A549 (cell line): ENCODE data around the gene ATP10A. TPM values are rescaled to one million over a fixed set of nuclear protein-coding genes. Genes with fewer than 3 reads are reported as not detected.

ENCODE experiments used
- ATAC-seq, 2 experiments: fragments of 200-7000 bp in 1 of 2; fragments of >200 bp in 1 of 2; cut with Nextera tagmentation in 1 of 2; cut with Tn5 transposase in 1 of 2; 3 replicates each; pipeline versions ENCODE4 v1.8.0 to v1.9.1; 2018 to 2020; ENCODE audit warnings: mild to moderate bottlenecking in 1 of 2, moderate library complexity in 1 of 2
- CTCF ChIA-PET: fragments of 300-600 bp; sonication (Branson Sonifier 250); formaldehyde crosslinking; extraction: SDS; loops from one replicate; lab custom pipeline; 2021; ENCODE audit warnings: antibody characterized with exemption, inconsistent platforms; lab: Yijun Ruan, JAX
- POLR2A ChIA-PET: fragments of 350-600 bp; formaldehyde crosslinking; extraction: SDS; loops from one replicate; lab custom pipeline; 2021; ENCODE audit warnings: antibody characterized with exemption, inconsistent platforms; lab: Yijun Ruan, JAX
- DNase-seq, 2 experiments: peaks; one replicate each; pipeline versions ENCODE4 v3.0.0 to v3.0.0-alpha.2; 2011 to 2016; ENCODE audit warnings: low read depth in 1 of 2, low spot score in 1 of 2
- FAIRE-seq: peaks from 2 replicates; lab custom pipeline; 2011; peaks lifted over from hg19 to GRCh38; lab: Jason Lieb, UNC
- H3K27ac ChIP-seq, 2 experiments: fragments of >200 bp; sonication (Bioruptor Twin); formaldehyde crosslinking; 3 replicates each; pipeline ENCODE4 v1.5.1; 2016 to 2017
- H3K4me1 ChIP-seq: fragments of >200 bp; sonication (Bioruptor Twin); formaldehyde crosslinking; 3 replicates; pipeline ENCODE4 v1.6.1; 2016
- H3K4me2 ChIP-seq: fragments of >200 bp; sonication (Bioruptor Twin); formaldehyde crosslinking; 3 replicates; pipeline ENCODE4 v1.6.1; 2016
- H3K4me3 ChIP-seq: fragments of >200 bp; sonication (Bioruptor Twin); formaldehyde crosslinking; 3 replicates; pipeline ENCODE4 v1.5.1; 2016
- H3K9me3 ChIP-seq: fragments of >200 bp; sonication (Bioruptor Twin); formaldehyde crosslinking; 3 replicates; pipeline ENCODE4 v1.6.1; 2016
- BHLHE40 ChIP-seq: IDR thresholded peaks from 2 replicates; pipeline ENCODE4 v1.6.1; 2012; ENCODE audit warnings: low read depth, low read length, inconsistent platforms
- CBX2 ChIP-seq: fragments of 200-600 bp; sonication (generic); IDR thresholded peaks from 2 replicates; pipeline ENCODE4 v1.6.1; 2016; ENCODE audit warnings: low read depth, mild to moderate bottlenecking, borderline replicate concordance
- CEBPB ChIP-seq, 2 experiments: fragments of >200 bp in 1 of 2; sonication (Bioruptor Twin) in 1 of 2; formaldehyde crosslinking in 1 of 2; IDR thresholded peaks; 2 replicates each; pipeline ENCODE4 v1.6.1; 2012 to 2016
- CHD2 ChIP-seq: fragments of 150-350 bp; IDR thresholded peaks from 2 replicates; pipeline ENCODE4 v1.6.1; 2014; ENCODE audit warnings: low read length; ENCODE audit not compliant: partially characterized antibody
- EHMT2 ChIP-seq: fragments of 200-600 bp; sonication (generic); IDR thresholded peaks from 2 replicates; pipeline ENCODE4 v1.6.1; 2016; ENCODE audit warnings: antibody characterized with exemption, low read depth, mild to moderate bottlenecking, moderate library complexity
- HOXA7 ChIP-seq: fragments of 250-450 bp; sonication (Bioruptor Pico); IDR thresholded peaks from 2 replicates; pipeline ENCODE4 v1.5.0; 2020; ENCODE audit warnings: mild to moderate bottlenecking, moderate library complexity
- HOXB5 ChIP-seq: fragments of 250-450 bp; sonication (Bioruptor Pico); IDR thresholded peaks from 2 replicates; pipeline ENCODE4 v1.5.0; 2020; ENCODE audit warnings: mild to moderate bottlenecking, moderate library complexity
- KDM5A ChIP-seq: fragments of 200-600 bp; sonication (generic); IDR thresholded peaks from 2 replicates; pipeline ENCODE4 v1.6.1; 2016; ENCODE audit warnings: antibody characterized with exemption, mild to moderate bottlenecking
- MAFK ChIP-seq: fragments of 450-650 bp; IDR thresholded peaks from 2 replicates; pipeline ENCODE4 v1.6.1; 2014; ENCODE audit not compliant: partially characterized antibody
- NPAS2 ChIP-seq: fragments of 250-450 bp; sonication (Bioruptor Pico); IDR thresholded peaks from 2 replicates; pipeline ENCODE4 v1.8.0; 2022; ENCODE audit warnings: mild to moderate bottlenecking, moderate library complexity, borderline replicate concordance
- PHF8 ChIP-seq: fragments of 200-600 bp; sonication (generic); IDR thresholded peaks from 2 replicates; pipeline ENCODE4 v1.6.1; 2016; ENCODE audit warnings: low read depth, mild to moderate bottlenecking, antibody characterized with exemption, moderate library complexity, borderline replicate concordance
- POLR2A ChIP-seq: IDR thresholded peaks from 2 replicates; pipeline ENCODE4 v1.6.1; 2012; ENCODE audit warnings: mild to moderate bottlenecking, low read length
- RAD21 ChIP-seq, 2 experiments: fragments of >200 bp in 1 of 2; sonication (Bioruptor Twin) in 1 of 2; formaldehyde crosslinking in 1 of 2; IDR thresholded peaks in 1 of 2; conservative IDR thresholded peaks in 1 of 2; 2 replicates in 1 of 2; 3 replicates in 1 of 2; pipeline ENCODE4 v1.6.1; 2012 to 2018; ENCODE audit warnings: inconsistent platforms in 1 of 2
- RARB ChIP-seq: fragments of 250-450 bp; sonication (Bioruptor Pico); IDR thresholded peaks from 2 replicates; pipeline ENCODE4 v1.8.0; 2021; ENCODE audit warnings: mild to moderate bottlenecking, moderate library complexity
- RFX5 ChIP-seq: fragments of 450-650 bp; IDR thresholded peaks from 2 replicates; pipeline ENCODE4 v1.7.1; 2014; ENCODE audit warnings: antibody characterized with exemption, mild to moderate bottlenecking, moderate library complexity
- RNF2 ChIP-seq: fragments of 200-600 bp; sonication (generic); IDR thresholded peaks from 2 replicates; pipeline ENCODE4 v1.6.1; 2016; ENCODE audit warnings: low read depth, mild to moderate bottlenecking, antibody characterized with exemption, moderate library complexity, borderline replicate concordance
- TFCP2L1 ChIP-seq: fragments of 250-450 bp; sonication (Bioruptor Pico); IDR thresholded peaks from 2 replicates; pipeline ENCODE4 v1.5.0; 2021; ENCODE audit warnings: mild to moderate bottlenecking
- TP53 ChIP-seq: fragments of 250-450 bp; sonication (Bioruptor Pico); IDR thresholded peaks from 2 replicates; pipeline ENCODE4 v1.5.0; 2021; ENCODE audit warnings: mild to moderate bottlenecking, moderate library complexity
- ZC3H11A ChIP-seq: fragments of 450-650 bp; IDR thresholded peaks from 2 replicates; pipeline ENCODE4 v1.6.1; 2014; ENCODE audit warnings: antibody characterized with exemption, mild to moderate bottlenecking
- ZFP36 ChIP-seq: fragments of 450-650 bp; IDR thresholded peaks from 2 replicates; pipeline ENCODE4 v1.6.1; 2014; ENCODE audit warnings: borderline replicate concordance; ENCODE audit not compliant: partially characterized antibody
- ZSCAN20 ChIP-seq: fragments of 250-450 bp; sonication (Bioruptor Pico); IDR thresholded peaks from 2 replicates; pipeline ENCODE4 v1.8.0; 2022; ENCODE audit warnings: mild to moderate bottlenecking, moderate library complexity
- WGBS: methylation state at CpG from one replicate; pipeline ENCODE4 v1.1.6; 2017; ENCODE audit errors: missing lambda C conversion rate; 5-methylcytosine and 5-hydroxymethylcytosine counted together
- polyA plus RNA-seq, 4 experiments: library from polyadenylated mRNA; depleted of rRNA in 3 of 4; stranded (reverse); fragments of >200 nt; fragmentation: RNase III in 1 of 4; extraction: RNeasy Plus Mini Kit Qiagen cat#74134 plus additional on column Dnase treatment in 1 of 4; gene quantifications; 2 replicates in 3 of 4; 3 replicates in 1 of 4; pipeline ENCODE4 v1.2.3, GENCODE V29; 2011 to 2017
- TF ChIP-seq, protein P1 (sequence below): fragments of 200-600 bp; sonication (generic); IDR thresholded peaks from 2 replicates; pipeline ENCODE4 v1.6.1; 2016; ENCODE audit warnings: antibody characterized with exemption, mild to moderate bottlenecking, moderate library complexity
- TF ChIP-seq, protein P2 (sequence below): fragments of >200 bp; sonication (Bioruptor Twin); formaldehyde crosslinking; IDR thresholded peaks from 2 replicates; pipeline ENCODE4 v1.6.1; 2016
- TF ChIP-seq, protein P3 (sequence below): IDR thresholded peaks from 2 replicates; pipeline ENCODE4 v1.6.1; 2012
- TF ChIP-seq, protein P4 (sequence below): fragments of 250-450 bp; sonication (Bioruptor Pico); IDR thresholded peaks from 2 replicates; pipeline ENCODE4 v1.5.0; 2020; ENCODE audit warnings: low read depth, mild to moderate bottlenecking, moderate library complexity
- TF ChIP-seq, protein P5 (sequence below): IDR thresholded peaks from 2 replicates; pipeline ENCODE4 v1.6.1; 2012
- TF ChIP-seq, protein P6 (sequence below): fragments of 250-450 bp; sonication (Bioruptor Pico); IDR thresholded peaks from 2 replicates; pipeline ENCODE4 v1.5.0; 2021; ENCODE audit warnings: mild to moderate bottlenecking, moderate library complexity, borderline replicate concordance

The ATP10A gene
- polyA plus RNA-seq, 2 of the 4 experiments (the other 2 are of a cell fraction) = 5.9 to 7.6 TPM

DNA sequence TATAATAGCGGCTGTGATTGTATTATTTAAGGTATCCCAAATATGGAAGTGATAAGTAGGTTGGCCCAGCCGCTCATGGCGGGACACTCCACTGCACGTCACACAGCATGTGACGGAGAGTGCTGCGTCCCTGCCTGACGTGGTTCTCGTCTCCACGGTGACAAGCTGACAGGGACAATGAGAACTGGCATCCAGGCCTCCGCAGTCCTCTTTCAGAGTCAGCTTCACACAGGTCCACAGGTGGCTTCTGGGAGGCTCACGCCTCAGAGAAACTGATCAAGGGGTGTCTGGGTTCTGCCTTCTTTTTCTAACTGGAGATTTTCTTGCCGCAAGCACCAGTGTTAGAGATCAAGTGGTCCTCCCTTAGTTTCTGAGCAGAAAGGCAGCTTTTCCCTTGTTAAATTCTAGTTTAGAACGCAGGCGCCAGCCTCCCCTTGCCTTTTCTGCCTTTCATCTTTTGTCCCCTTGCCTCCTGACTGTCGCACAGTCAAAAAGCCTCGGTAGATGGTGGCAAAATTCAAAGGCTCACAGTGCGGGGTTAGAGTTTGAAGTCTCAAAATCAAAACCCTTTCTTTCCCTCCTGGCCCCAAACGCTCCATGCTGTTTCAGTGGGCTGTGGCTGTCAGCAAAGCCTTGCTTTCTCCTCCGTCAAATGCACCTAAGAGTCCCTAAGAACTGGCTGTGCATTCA, 120.9 kb downstream of the ATP10A start:
- TF ChIP-seq, protein P1, sequence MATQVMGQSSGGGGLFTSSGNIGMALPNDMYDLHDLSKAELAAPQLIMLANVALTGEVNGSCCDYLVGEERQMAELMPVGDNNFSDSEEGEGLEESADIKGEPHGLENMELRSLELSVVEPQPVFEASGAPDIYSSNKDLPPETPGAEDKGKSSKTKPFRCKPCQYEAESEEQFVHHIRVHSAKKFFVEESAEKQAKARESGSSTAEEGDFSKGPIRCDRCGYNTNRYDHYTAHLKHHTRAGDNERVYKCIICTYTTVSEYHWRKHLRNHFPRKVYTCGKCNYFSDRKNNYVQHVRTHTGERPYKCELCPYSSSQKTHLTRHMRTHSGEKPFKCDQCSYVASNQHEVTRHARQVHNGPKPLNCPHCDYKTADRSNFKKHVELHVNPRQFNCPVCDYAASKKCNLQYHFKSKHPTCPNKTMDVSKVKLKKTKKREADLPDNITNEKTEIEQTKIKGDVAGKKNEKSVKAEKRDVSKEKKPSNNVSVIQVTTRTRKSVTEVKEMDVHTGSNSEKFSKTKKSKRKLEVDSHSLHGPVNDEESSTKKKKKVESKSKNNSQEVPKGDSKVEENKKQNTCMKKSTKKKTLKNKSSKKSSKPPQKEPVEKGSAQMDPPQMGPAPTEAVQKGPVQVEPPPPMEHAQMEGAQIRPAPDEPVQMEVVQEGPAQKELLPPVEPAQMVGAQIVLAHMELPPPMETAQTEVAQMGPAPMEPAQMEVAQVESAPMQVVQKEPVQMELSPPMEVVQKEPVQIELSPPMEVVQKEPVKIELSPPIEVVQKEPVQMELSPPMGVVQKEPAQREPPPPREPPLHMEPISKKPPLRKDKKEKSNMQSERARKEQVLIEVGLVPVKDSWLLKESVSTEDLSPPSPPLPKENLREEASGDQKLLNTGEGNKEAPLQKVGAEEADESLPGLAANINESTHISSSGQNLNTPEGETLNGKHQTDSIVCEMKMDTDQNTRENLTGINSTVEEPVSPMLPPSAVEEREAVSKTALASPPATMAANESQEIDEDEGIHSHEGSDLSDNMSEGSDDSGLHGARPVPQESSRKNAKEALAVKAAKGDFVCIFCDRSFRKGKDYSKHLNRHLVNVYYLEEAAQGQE = no peak
- TF ChIP-seq TFCP2L1 (CRISPR knock-in tag) (no peak), ZC3H11A (no peak), RARB (no peak), CHD2 (no peak), BHLHE40 (no peak), ZSCAN20 (no peak), RFX5 (no peak), PHF8 (no peak), ZFP36 (no peak), HOXA7 (CRISPR knock-in tag) (no peak)
- TF ChIP-seq, protein P2, sequence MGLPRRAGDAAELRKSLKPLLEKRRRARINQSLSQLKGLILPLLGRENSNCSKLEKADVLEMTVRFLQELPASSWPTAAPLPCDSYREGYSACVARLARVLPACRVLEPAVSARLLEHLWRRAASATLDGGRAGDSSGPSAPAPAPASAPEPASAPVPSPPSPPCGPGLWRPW = no peak
- TF ChIP-seq, protein P3, sequence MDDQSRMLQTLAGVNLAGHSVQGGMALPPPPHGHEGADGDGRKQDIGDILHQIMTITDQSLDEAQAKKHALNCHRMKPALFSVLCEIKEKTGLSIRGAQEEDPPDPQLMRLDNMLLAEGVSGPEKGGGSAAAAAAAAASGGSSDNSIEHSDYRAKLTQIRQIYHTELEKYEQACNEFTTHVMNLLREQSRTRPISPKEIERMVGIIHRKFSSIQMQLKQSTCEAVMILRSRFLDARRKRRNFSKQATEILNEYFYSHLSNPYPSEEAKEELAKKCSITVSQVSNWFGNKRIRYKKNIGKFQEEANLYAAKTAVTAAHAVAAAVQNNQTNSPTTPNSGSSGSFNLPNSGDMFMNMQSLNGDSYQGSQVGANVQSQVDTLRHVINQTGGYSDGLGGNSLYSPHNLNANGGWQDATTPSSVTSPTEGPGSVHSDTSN = no peak
- TF ChIP-seq, all 56 proteins: peak for 0
- Histone ChIP-seq H3K27ac (no peak overlapping the region), H3K9me3 (no peaks in the 10 kb centered on the region), H3K4me3 (no peak overlapping the region), H3K4me2 (no peak overlapping the region), H3K4me1 (no peaks in the 10 kb centered on the region)
- 83% methylated on average over 19 of the region's 19 CpGs for WGBS
- ChIA-PET CTCF (no interaction called here), POLR2A (no interaction called here)
- FAIRE-seq (no peak), DNase-seq (no peak), ATAC-seq (no peak)

DNA sequence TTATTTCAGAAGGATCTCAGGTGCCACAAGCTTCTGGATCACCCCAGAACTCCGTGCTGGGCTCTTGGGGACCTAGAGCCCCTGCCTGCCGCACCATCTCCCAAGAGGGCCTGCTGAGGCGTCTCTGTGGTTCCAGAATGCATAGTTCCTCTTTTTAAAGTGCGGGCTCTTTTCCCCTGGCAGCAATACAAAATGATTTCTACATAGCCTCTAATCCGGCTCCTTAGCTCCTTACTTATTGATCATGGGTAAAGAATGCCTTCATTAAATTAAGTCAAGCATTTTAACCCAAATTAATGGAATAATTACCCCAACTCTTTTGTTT, 121.9 kb downstream of the ATP10A start:
- WGBS = 93% methylated on average over 5 of the region's 5 CpGs
- Histone ChIP-seq H3K4me3 (no peak overlapping the region), H3K4me1 (no peaks in the 10 kb centered on the region), H3K4me2 (no peak overlapping the region), H3K27ac (no peak overlapping the region), H3K9me3 (no peaks in the 10 kb centered on the region)
- FAIRE-seq = no peak
- TF ChIP-seq RAD21 (conservative IDR thresholded peaks at IDR 0.05 in 1 of 2, IDR thresholded peaks at IDR 0.05 in 1 of 2) (no peak), BHLHE40 (no peak), CHD2 (no peak), CEBPB (IDR thresholded peaks at IDR 0.05) (no peak), TP53 (no peak), KDM5A (no peak), NPAS2 (no peak), CBX2 (no peak), POLR2A (no peak), MAFK (no peak), ZC3H11A (no peak), RNF2 (no peak), HOXB5 (CRISPR knock-in tag) (no peak), EHMT2 (no peak), HOXA7 (CRISPR knock-in tag) (no peak)
- TF ChIP-seq, protein P4, sequence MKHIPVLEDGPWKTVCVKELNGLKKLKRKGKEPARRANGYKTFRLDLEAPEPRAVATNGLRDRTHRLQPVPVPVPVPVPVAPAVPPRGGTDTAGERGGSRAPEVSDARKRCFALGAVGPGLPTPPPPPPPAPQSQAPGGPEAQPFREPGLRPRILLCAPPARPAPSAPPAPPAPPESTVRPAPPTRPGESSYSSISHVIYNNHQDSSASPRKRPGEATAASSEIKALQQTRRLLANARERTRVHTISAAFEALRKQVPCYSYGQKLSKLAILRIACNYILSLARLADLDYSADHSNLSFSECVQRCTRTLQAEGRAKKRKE (CRISPR knock-in tag) = no peak
- TF ChIP-seq, protein P5, sequence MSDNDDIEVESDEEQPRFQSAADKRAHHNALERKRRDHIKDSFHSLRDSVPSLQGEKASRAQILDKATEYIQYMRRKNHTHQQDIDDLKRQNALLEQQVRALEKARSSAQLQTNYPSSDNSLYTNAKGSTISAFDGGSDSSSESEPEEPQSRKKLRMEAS = no peak
- TF ChIP-seq, protein P3 = no peak
- TF ChIP-seq, protein P6, sequence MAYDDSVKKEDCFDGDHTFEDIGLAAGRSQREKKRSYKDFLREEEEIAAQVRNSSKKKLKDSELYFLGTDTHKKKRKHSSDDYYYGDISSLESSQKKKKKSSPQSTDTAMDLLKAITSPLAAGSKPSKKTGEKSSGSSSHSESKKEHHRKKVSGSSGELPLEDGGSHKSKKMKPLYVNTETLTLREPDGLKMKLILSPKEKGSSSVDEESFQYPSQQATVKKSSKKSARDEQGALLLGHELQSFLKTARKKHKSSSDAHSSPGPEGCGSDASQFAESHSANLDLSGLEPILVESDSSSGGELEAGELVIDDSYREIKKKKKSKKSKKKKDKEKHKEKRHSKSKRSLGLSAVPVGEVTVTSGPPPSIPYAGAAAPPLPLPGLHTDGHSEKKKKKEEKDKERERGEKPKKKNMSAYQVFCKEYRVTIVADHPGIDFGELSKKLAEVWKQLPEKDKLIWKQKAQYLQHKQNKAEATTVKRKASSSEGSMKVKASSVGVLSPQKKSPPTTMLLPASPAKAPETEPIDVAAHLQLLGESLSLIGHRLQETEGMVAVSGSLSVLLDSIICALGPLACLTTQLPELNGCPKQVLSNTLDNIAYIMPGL (CRISPR knock-in tag) = no peak
- DNase-seq = no peak
- ChIA-PET CTCF (interaction anchor here (0.6 to 1.1 kb wide), 2 partner anchors 184 to 193 kb away, joined by 3 to 8 read pairs; no protein-coding TSS in a partner anchor), POLR2A (no interaction called here)
- ATAC-seq = no peak
